ENCODE measurements around the gene GATD1.

Gene GATD1

DNA sequence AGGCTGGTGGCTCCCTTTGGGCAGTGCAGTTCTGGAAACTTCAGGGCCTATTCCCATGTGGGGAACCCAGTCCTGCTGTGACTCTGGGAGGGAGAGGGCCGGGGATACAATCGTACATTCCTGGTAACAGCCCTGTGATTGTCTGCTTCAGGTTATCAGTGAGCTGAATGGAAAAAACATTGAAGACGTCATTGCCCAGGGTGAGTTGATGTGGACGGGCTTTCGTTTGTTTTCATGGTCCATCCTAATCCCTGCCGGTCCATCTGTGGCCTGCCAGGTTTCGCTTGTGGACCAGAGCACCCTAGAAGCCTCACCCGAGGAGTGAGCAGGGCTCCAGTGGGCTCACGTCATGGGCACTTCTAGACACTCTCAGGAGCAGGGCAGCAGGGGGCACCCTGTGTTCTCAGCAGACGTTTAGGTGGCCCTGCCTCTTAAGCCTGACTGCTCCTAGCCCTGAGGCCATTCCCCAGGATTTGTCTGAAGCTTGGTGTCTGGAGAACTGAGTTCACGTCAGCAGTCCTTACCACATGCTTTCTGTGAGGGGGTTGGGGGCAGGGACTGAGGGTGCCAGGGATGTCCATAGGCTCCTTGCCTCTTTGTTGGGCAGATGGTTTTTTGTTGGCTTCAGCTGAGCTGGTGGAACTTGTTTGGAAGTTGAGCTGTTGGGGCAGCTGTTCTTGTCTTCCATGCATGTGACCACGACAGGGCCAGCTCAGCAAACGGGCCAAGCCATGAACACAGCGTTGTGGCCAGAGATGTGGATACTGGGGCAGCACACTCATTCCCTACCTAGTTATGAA lies 34.4 kb upstream of the GATD1 start:
- DNase-seq, result no peak

DNA sequence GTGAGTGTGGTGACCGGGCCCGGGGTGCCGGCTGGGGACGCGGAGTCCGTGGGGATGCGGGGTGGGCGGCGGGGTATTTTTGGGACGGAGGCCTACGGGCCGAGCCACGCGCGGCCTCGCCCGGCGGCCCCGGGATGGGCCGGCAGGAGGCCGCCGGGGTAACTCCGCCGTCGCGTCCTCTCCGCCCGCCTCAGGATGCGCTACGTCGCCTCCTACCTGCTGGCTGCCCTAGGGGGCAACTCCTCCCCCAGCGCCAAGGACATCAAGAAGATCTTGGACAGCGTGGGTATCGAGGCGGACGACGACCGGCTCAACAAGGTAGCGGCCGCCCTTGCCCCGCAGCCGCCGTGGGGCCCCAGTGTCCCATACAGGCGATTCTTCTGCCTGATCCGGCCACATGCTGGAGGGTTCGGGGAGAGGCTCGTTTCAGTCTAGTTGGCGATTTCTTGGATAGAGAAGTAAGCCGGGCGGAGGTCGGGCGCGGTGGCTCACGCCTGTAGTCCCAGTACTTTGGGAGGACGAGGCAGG lies 32.8 kb upstream of the GATD1 start:
- DNase-seq, result no peak

DNA sequence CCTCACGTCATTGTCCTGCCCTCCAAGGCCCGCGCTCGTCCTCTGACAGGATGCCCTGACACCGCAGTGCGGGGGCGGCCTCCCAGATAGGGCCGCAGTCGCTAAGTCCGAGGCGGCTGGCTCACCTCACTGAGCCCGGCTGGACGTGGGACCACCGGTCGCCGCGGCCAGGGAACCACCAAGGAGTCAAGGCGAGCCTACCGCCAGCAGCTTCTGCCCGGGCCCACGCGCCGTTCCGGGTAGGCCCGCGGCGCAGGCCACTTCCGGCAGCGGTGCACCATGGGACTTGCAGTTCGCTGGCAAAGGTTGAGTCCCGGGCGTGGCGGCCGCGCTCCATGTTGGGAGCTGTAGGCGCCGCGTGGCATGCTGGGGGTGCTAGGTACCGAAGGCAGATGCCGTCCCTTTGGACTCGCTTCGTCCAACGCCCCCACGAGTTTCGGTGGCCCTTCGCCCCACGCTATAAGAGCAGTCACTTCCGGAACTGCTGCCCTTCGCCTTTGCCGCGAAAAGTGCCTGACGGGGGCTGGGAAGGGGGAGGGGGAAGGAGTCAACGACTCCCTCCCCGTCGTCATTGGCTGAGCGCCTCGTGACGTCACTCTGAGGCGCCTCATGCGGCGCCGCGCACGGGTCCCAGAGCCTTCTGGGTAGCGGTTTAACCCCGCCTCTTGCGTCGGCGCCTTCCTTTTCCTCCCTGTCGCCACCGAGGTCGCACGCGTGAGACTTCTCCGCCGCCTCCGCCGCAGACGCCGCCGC lies 32.2 kb upstream of the GATD1 start, which contains the start of gene RPLP2:
Gene RPLP2, plus strand, starts transcription at position 681 of the 753 bp plus-strand sequence. CDS start 268 bp downstream, outside the sequence.
- peak; percentile 94 for DNase-seq

DNA sequence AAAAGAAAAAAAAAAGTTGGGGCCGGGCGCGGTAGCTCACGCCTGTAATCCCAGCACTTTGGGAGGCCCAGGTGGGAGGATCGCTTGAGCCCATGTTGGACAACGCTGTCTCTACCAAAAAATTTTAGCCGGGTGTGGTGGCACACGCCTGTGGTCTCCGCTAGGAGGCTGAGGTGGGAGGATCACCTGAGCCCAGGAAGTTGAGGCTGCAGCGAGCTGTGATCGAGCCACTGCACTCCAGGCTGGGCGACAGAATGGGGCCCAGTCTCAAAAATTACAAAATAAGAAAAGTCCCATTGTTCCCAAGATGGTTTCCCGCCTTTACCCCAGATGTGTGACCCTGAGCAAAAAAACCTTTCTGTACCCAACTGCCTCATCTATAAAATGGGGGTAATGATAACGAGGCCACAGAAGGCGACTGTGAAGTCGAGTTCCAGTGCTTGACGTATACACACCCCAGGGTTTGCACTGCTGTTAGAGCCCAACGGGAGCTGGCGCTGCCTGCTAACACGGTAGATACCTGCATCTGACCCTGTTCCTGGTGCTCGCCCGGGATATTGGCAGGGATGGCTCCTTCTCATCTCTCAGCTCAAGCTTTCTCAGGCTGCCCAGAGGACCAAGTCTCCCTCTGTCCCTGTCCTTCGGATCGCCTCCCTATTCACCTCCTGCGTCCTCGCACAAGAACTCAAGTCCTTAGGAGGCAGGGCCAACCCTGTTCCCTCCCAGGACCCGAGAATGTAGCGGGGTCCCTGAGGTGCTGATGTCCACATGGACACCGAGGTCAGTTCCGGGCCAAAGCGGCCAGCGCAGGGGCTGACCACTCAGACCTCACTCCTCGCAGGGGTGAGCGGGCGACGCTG lies 31.4 kb upstream of the GATD1 start:
- no peak for DNase-seq

DNA sequence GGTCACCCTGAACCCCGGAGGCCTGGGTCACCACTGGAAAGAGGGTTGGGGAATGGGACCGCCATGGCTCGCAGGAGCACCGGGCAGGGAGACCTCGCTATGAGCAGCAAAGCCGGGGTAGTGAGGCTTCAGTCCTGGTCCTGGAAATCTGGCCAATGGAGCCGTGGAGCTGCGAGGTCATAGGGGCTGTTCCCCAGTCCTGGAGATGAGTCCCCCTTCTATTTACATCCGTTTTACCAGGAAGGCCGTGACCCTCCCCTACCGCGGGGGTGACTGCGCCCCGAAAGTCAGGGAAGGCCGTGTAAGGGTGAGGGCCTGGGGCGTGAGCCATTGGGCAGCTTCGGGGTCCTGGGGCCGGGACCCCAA lies 27.3 kb upstream of the GATD1 start:
- DNase-seq, result no peak

DNA sequence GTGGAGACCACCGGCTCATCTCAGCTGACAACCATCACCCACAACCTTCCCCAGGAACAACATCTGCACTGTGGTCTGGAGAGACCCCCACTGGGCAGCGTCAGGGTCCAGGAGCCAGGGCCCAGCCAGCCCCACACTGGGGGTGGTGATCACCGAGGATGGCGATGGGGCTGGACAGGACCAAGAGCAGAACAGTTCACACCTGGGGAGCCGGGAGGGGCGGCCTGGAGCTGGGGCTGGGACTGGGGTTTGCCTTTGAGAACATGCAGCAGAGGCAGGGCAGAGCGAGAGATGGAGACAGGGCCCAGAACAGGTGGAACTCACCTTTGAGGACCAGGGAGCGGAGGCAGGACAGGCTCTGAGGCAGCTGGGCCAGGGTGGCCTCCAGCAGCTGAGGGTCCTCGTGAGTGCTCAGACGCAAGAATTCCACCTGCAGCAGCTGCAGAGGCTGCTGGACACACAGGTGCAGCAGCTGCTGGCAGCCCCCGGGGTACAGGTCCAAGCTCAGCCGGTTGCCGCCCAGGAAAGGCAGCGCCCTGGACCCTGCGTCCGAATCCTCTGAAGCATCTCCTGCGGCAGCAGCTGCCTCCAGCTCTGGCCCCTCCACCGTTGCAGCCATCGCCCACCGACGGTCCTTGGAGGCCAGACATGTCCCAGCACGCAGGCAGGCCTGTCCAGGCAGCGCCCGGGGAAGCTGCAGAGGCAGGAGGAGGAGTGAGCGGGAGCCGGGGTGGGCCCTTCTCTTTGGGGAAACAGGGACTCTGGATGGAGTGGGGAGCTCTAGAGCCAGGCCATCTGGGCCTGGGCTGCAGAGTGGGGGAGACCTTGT lies 26.7 kb upstream of the GATD1 start:
- DNase-seq, result peak; percentile 27

DNA sequence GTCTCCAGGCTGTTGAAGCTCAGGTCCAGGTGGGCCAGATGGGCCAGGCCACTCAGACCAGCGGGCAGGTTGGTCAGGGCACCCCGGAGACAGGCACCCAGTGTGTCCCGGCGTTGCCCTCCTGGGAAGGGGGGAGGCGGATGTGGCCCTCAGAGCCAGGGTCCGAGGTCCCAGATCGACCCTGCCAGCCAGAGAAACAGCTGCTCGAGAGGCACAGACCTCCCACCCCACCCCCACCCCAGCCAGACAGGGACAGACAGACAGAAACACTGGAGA lies 26.1 kb upstream of the GATD1 start:
- no peak for DNase-seq

DNA sequence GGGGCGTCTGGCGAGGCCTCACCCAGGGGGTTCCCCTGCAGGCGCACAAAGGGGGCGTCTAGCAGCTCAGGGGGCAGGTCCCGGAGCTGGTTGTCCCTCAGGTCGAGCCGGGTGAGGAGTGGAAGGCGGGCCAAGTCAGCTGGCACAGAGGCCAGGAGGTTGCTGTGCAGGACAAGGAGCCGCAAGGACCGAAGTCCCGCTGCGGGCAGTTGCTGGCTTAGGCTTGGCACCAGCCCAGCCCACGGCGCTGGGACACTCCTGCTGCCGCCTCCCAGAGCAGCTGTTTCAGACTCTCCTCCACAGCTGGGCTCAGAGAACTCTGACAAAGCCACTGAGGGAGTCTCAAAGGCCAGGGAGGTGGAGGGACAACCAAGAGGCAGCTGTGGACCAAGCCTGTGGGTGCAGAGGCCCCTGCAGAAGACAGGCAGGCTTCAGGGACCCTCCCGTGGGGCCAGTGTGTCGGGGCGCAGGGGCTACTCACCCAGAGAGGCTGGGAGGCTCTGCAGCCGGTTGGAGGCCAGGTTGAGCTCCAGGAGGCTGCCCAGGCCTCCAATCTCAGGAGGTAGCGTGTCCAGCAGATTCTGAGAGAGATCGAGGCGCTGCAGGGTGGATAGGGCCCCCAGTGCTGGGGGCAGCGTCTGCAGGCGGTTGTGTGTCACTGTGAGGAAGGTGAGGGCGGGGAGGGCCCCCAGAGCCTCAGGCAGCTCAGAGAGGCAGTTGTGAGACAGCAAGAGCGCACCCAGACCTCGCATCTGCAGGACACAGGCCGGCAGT lies 25.6 kb upstream of the GATD1 start:
- DNase-seq, result no peak

DNA sequence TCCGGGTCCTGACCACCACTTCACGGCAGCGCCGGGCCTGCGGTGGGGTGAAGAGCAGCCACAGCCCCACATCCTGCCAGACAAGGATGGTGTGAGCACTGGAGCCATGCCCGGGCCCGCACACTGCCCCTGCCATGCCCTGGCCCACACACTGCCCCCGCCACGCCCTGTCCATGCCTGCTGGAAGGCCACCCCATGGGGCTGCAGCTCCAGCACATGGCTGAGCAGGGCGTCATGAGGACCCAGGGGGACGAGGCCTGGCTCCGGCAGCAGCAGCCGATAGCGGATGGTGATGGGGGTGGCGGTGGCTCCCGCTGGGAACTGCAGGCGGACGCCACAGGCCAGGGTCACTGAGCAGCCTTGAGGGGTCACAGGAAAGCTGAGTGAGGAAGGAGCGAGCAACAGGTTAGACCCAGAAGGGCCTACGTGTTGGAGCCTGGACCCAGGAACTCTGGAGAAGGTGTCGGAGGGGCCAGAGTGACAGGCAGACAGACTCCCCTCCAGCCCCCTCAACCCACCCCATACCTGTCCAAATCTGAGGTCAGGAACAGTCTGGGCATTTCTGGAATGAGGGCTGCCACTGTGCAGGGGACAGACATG lies 24.8 kb upstream of the GATD1 start:
- no peak for DNase-seq

DNA sequence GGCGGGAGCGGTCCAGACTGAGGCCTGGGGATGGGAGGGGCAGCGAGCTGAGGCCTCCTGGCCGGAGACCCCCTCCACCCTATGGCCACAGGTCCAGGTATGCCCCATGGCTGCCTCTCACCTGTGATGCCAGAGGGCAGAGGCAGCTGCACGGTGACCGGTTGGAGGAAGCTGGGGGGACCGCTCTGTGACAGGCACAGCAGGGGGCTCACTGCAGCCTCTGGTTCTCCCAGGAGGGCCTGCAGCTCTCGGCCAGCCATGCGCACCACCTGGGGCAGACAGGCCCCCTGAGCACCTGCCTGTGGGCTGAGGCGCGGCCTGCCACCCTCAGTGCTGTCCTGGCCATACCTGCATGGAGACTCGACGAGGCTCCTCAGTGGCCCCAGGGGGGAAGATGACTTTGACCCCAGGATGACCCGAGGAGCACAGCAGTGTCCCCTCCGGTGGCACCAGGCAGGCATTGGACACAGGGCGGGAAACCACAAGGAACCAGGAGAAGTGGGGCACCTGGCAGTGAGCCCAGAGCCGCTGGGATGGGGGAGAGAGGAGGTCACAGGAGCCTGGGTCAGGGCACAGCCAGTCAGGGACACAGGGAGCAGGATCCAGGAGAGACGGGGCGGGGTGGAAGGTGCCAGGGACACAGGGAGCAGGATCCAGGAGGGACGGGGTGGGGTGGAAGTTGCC lies 24.0 kb upstream of the GATD1 start:
- DNase-seq, result no peak

DNA sequence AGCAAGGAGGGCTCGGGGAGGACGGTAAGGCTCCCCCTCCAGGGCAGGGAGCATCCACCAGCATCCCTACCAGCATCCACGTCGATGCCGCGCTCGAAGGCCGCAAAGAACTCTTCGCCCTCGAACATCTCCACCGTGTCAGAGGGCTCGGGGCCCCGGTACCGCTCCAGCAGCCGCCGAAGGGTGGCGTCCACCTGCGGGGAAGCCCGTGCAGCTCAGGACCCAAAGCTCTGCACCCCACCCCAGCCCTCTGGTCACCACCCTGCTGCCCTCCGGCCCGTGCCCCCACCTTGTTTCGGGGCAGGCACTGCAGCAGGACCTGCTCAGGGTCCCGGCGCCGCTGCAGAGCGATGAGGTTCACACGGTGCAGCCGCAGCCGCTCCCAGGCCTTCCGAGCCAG lies 23.2 kb upstream of the GATD1 start:
- no peak for DNase-seq

DNA sequence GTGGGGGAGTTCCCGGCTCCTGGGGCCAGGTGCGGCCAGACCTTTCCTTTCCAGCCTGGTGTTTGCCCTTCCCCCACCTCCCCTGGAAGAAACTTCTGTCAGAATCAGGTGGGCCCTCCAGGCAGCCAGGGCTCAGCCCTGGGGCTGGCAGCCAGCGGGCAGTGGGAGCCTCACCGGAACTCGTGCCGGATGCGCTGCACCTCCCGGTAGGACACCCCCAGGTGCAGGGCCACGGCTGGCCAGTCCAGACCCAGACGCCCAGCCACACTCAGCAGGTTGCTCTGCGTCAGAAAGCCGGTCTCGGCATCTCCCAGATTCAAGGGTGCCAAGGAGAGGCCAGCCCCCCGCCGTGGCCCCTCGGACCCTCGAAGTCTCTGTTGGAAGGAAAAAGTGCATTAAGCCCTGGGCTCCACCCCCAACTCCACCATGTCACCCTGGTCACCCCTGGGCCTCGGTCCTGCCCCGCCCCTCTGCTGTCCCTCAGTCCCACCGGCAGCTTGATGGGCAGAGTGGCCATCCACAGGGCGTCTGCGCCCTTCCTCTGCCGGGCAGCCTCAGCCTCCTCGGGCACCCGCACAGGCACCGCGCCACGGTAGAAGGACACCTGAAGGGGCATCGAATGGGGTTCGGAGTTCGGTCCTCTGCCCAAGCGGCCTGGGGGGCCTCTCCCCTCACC lies 22.5 kb upstream of the GATD1 start:
- DNase-seq, result no peak

DNA sequence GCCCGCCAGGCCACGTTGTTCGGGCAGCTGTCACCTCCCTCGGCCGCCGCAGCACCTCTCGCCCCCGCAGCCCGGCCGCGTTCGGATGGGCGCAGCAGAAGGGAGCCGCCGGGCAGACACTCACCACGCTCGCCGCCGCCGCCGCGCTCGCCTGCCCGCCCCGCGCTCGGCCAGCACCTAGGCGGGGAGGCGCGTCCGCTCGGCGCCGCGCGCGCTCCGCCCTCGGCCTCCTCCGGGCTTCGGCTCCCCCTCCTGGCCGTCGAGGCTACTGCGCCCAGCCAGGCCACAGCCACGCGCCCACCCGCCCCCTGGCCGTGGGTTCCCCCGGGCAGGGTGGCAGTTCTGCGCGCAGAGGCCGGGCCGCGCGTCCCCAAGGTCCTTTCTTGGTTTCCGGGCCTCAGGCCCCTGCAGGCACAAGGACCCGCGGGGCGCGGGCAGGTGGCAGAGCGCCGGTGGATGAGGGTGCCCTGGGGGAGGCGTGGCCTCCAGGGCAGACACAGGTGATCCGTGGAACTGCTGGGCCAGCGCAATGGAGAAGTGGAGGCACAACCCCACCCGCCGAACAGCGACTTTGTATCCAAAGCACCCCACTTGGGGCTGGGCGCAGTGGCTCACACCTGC lies 20.9 kb upstream of the GATD1 start, which contains the start of gene SLC25A22:
Gene SLC25A22, minus strand, starts transcription at position 189 of the 621 bp plus-strand sequence. CDS start 3,275 bp downstream, outside the sequence.
- DNase-seq, result peak; percentile 77

DNA sequence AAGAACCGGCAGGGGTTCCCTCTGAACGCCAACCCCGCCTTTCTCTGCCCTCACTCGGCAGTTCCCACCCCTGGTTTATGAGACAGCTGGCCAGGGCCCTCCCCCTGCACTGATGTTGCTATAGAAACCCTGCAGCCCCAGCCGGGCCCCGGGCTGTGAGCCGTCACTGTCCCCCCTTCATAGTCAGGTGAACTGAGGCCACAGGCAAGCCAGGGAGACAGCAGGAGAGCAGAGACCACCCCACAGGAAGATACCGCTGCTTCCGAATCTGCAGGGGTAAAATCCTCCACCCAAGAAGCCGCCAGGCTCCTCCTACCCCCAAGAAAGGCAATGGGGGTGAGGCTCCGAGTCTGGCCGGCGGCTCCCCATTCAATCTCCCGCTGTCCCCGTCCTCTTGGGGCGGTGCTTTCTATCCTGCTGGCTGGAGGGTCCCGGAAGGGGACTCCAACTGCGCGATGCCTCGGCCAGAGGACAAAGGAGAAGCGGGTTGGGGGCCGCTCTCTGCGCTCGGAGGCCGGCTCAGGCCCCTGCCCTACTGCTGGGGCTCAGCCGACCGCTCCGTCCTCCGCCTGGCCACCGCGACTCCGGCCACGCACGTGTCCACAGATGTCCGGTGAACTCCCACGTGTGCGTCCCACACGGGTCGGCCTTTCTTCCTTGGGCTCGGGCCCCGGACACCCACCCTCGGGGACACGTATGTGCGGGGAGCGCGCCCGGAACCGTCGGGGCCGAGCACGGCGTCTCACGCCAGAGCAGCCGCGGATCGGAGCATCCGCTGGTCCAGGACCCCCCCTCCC lies 20.2 kb upstream of the GATD1 start:
- peak; percentile 75 for DNase-seq

DNA sequence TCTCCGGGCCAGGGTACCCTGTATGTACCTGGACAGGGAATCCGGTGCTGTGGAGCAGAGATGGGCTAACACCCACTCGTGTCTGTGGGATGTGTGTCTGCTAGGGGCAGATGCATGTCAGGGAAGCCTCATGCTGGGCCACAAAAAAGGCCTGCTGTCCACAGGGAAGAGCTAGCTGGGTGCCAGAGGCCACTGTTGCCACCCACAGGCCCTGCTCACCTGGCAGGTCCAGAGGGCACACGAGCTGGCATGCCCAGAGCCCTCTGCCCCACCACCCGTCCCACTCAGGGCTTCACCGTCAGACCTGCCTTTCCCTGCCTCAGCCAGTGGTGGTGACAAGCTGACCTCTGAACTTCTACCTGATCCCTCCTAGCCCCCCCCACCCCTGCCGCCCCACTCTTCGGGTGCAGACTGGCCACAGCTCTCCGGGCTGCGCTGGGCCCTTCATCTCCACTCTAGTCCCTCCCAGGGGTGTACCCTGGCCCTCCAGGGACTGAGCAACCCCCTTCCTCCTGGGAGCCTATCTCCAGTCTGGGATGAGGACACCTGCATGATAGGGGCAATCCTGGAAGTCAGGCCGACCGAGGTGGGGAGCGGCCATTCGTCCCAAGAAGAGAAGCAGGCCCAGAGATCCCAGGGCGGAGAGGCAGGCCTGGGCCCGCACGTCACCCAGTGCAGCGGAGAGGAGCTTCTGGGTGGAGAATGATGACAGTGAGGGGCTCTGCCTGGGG lies 19.4 kb upstream of the GATD1 start:
- DNase-seq, result no peak

DNA sequence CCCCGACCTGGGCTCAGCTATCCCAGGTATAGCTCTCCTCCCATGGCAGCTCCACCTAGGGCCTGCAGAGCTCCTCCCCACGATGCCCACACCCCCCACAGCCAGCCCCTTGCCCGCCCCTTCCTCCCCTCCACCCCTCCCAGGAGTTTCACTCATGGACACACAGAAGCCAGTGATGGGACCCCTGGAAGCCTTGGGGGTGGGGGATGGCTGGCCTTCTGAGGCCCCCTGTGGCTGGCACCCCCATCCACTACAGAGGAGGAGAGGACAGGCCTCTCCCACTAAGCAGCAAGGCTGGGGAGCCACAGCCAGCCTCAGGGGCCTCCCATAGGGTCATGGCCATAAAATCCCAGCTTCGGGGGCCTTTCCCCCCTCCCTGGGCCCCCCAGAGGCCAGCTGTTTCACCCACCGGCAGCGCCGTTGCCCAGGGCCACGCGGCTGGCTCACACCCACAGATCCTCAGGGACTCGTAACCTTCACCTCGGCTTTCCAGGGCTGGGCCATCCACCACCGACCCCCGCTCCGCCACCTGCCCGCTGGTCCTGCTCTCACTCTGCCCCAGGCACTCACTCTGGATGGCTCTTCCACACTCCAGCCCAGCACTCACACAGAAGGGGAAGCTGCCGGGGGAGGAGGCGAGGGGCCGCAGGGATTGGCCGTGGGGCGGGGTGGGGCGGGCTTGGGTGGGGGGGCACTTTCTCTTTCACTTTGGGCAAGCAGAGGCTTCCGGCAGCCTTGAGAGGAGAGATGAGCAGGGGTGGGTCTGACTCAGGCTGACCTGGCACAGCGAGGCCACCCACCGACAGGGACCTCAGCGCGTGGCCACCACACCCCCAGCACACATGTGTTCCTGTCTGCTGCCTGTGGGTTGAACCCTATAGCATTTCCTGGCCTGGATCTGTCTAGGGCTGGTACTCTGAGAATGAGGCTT lies 18.6 kb upstream of the GATD1 start:
- peak; percentile 71 for DNase-seq

All from NCI-H1436 (cell line).